ENCODE results near the gene MARCHF3. TPM values are rescaled to one million over a fixed set of nuclear protein-coding genes. Genes with fewer than 3 reads are reported as not detected.
A peak's percentile ranks its signal among the peaks of the same experiment; 100 is the strongest.

The MARCHF3 gene, protein sequence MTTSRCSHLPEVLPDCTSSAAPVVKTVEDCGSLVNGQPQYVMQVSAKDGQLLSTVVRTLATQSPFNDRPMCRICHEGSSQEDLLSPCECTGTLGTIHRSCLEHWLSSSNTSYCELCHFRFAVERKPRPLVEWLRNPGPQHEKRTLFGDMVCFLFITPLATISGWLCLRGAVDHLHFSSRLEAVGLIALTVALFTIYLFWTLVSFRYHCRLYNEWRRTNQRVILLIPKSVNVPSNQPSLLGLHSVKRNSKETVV
- 15.9 and 19.0 TPM in 2 replicates for total RNA-seq (2014; rRNA removed; shearing (Covaris generic))

DNA sequence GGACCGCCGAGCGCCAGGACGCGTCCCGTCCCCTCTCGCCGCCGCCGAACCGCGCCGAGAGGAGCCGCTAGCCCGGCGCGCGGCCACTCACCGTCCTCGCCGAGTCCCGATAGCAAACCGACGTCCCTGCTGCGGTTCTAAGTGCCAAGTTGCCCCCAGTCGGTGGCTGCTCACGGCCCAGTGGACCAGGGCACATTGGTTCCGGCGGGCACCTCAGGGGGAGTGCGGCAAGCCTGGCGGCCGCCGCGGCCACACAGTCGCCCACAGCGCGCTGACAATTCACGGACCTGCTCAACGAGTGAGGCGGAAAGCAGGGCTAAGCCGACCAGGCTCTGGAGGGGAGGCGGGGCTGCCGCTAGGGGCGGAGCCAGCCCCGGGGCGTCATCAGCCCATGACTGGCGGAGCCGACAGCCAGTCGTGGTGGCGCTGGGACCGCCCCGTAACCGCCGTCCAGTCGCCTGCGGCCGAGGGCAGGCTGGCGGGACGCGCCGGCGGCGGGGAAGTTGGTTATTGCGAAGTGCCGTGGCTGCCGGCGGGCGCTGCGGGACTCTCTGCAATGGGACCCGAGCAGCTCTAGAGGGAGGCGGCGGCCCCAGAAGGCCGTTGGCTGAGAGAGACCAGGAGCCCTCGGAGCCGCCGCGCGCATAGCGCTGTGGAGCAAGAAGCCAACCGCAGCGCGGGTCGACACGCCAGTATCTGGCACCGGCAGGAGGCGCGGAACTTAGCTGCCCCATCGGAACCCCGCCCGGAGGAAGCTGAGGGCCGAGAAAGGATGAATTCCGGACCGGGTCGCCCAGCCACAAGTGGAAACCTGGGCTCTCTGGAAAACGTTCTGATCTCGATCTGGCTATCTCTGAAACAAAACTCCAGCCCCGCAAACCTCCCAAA is at the start of gene MARCHF3:
Gene MARCHF3, minus strand, starts transcription at position 300 of the 888 bp plus-strand sequence. CDS start 112,387 bp downstream, outside the sequence.
- peak within 1 kb of the TSS; percentile 79 for H3K4me3 ChIP-seq (ENCODE audit: insufficient read depth, low read depth, low read length)
- peaks cover 23% of the 10 kb centered on the region for H3K27me3 ChIP-seq (ENCODE audit: control insufficient read depth, insufficient read depth, low read length)
- no peaks in the 10 kb centered on the region for H3K36me3 ChIP-seq (replicated peaks; ENCODE audit: control insufficient read depth, insufficient read depth, low read length)
- peak; percentile 98 for DNase-seq

DNA sequence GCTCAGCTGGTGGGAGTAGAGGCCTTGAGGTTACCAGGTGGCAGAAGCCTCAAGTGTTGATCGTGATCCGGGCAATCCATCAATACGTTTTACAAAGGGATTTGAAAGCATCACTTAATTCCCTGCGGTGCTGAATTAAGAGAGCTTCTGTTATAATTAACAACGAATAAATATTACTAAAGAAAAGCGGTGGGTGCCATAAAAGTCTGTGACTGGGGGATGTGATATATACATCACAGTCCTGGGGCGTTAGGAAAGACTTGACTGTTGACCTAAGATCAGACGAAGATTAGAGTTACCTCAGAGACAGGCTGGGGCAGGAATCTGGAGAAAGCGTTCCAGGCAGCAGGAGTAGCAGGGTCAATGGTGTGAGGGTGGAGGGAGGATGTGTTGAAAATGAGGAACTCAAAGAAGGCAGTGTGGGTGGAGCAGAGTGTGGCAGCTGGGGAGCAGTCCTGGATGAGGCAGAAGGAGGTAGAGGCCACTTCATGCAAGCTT is 49.7 kb upstream of the MARCHF3 start:
- H3K36me3 ChIP-seq (replicated peaks; ENCODE audit: control insufficient read depth, insufficient read depth, low read length) = no peaks in the 10 kb centered on the region
- peak; percentile 28 for DNase-seq
- no peaks in the 10 kb centered on the region for H3K27me3 ChIP-seq (ENCODE audit: control insufficient read depth, insufficient read depth, low read length)
- H3K4me3 ChIP-seq (ENCODE audit: insufficient read depth, low read depth, low read length) = no peak overlapping the region

DNA sequence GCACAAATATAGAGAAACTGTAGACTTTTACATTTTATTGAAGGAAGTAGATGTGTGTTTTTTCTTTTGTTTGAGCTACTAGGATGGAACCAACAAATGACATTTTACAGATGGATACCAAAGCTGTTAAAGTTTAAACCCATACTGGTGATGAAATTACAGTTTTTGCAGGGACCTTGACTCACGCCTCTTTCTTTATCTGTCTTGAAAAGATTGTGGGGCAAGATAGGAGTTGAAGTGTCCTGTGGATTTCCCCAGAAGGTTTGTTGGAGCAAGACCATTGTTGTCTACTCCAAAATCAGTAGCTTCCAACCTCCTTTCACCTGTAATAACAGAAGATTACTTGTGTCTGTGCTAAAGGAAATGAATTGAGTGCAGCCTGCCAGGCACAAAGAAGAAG is 47.0 kb upstream of the MARCHF3 start:
- no peak for DNase-seq
- Histone ChIP-seq H3K4me3 (ENCODE audit: insufficient read depth, low read depth, low read length) (no peak overlapping the region), H3K36me3 (replicated peaks; ENCODE audit: control insufficient read depth, insufficient read depth, low read length) (no peaks in the 10 kb centered on the region), H3K27me3 (ENCODE audit: control insufficient read depth, insufficient read depth, low read length) (no peaks in the 10 kb centered on the region)

DNA sequence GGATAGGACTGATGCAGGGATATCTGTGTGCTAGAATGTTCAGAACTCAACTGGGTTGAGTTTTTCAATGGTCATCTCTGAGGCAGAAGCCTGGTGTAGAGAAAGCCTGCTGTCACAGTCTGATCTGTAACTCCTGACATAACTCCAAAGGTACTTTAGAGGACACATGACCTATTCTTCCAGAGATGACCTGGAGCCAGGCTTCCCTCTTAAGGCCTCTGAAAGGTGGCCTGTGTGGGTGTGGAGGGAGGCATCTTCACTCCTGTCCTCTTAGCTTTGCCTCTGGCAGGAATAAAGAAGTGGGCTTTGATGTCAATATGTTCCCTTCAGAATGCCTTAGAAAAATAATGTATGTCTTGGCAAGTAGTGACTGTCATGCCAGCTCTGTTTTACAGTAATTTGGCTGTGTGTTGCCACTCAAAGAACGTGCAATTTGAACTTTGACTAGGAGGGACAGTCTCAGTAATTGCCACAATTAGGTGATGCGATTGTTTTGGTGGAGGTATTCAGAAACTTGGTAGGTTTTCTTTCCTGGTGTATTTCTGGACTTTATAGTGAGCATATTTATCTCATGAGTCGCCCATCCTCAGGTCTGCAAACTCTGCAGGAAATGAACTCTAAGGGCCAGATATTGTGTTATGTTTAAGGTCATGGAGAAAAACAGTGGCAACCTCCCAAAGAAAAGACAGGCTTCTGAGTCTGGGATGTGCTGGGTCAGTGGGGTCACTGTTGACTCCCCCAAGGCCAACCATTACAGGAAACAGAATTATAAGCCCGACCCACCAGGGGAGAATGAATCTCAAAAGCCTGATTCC is 46.2 kb upstream of the MARCHF3 start:
- Histone ChIP-seq H3K4me3 (ENCODE audit: insufficient read depth, low read depth, low read length) (no peak overlapping the region), H3K27me3 (ENCODE audit: control insufficient read depth, insufficient read depth, low read length) (no peaks in the 10 kb centered on the region), H3K36me3 (replicated peaks; ENCODE audit: control insufficient read depth, insufficient read depth, low read length) (no peaks in the 10 kb centered on the region)
- peak; percentile 64 for DNase-seq

DNA sequence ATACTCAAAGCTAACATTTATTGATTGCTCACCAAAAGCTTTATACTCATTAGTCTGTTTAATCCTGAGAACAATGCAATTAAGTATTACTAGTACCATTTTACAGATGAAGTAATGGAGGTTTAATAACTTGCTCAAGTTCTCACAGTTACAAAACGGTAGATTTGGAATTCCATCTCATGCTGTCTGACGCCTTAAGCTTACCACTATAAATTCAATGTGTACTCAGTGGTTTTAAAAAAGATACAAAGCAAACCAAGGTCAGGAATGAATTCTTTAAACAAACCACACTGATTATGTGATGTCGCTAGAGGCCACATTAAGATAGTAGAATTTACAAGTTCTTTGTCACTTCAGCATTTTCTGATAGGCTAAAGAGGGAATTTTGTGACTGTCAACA is 44.1 kb upstream of the MARCHF3 start:
- no peak for DNase-seq
- Histone ChIP-seq H3K4me3 (ENCODE audit: insufficient read depth, low read depth, low read length) (no peak overlapping the region), H3K36me3 (replicated peaks; ENCODE audit: control insufficient read depth, insufficient read depth, low read length) (no peaks in the 10 kb centered on the region), H3K27me3 (ENCODE audit: control insufficient read depth, insufficient read depth, low read length) (no peaks in the 10 kb centered on the region)

DNA sequence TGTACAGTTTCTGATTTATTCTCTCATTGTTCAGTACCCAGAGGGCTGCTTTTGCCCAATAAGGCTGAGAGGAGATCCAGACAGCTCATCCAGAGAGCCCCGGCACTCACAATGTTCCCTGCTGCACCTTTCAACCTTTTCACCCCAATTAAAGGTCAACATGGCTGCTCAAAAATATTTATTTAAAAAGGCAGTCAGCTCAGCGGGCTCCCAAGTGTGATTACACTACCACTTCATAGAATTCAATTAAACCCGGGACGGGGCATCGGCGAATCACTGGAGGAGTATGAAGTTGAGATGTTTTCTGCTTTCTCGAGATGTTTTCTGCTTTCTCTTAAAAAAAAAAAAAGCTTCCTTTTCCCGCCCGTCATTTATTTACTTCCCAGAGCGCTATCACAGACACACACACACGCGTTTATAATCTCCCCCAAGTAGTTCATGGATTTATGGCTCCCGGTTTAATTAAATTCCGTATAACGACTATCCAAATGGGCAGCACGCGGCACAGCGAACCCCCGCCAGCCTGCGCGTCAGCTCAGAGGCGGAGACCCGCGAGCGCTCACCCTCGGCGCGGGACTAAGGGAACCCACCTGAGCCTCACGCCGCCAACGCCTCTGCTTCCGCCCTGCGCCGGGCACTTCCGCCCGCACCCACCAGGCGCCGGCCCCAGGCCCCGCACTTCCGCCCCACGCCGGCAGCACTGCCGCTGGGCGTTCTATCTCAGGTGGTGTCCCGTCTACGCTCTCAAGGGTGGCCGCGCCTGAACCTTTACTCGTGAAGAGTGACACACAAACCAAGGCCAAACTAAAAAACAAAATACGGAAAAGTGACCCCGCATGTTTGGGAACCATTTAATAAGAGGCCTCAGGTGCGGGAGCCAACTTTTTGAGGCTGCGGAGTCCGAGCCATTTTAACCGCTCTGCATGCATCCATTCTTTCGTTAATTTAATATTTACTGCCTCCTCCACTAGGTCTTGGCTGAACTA is 42.8 kb upstream of the MARCHF3 start, which contains the start of gene C5orf63:
Gene C5orf63, minus strand, starts transcription at position 642 of the 986 bp plus-strand sequence. CDS start 14,507 bp downstream, outside the sequence.
- Histone ChIP-seq H3K27me3 (ENCODE audit: control insufficient read depth, insufficient read depth, low read length) (no peaks in the 10 kb centered on the region), H3K36me3 (replicated peaks; ENCODE audit: control insufficient read depth, insufficient read depth, low read length) (no peaks in the 10 kb centered on the region), H3K4me3 (ENCODE audit: insufficient read depth, low read depth, low read length) (peak within 1 kb of the TSS; percentile 27; the same call in 1 of the 2 replicates)
- DNase-seq = peak; percentile 46

DNA sequence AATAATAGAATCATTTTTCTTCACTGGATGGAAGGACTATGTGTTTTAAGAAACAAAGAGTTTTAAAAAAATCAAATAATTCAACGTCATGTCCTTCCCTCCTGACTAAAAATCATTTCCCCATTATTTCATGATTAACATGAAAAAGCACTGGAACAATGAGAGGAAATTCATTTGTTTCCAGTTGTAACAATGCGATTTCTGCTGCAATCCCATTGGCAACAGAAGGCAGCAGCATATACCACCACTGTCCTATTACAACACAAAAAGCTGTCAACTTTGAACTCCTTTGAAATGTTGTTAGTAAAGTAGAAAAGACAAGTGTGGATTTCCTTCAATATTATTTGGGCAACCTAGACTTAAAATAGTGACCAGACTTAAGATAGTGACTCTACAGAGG is 39.9 kb upstream of the MARCHF3 start:
- no peak for DNase-seq
- no peaks in the 10 kb centered on the region for H3K36me3 ChIP-seq (replicated peaks; ENCODE audit: control insufficient read depth, insufficient read depth, low read length)

DNA sequence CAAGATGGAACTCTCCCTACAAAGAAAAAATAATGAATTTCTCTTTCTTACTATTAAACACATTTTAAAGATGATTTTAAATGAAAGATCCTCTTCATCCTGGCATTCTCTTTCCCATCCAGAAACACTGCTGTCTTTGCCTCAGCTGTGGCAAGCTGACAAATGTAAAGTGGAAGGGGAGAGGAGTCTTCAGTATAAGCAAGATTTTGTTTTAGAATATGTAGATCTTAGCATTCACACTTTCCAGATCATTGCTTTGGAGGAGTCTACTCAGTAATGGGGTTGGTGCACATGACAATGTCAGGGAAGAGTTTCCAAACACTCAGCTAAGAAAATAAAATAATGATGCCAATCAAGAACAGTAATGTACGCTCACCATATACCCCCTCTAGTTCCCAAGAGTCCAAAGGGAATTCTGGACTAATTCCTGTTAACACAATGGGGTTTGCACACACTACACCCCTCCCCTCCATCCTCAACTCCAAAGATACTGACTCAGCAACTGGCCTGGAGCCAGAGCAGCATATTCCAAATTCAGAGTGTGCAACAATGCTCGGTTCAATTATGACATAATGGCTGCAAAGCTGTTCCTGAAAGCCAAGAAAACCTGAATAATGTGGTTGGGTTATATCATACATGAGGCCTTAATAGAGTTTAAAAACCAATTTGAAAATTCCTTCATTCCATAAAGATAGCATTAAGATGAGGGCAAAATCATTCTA is 38.3 kb upstream of the MARCHF3 start:
- Histone ChIP-seq H3K4me3 (ENCODE audit: insufficient read depth, low read depth, low read length) (no peak overlapping the region), H3K36me3 (replicated peaks; ENCODE audit: control insufficient read depth, insufficient read depth, low read length) (no peaks in the 10 kb centered on the region), H3K27me3 (ENCODE audit: control insufficient read depth, insufficient read depth, low read length) (no peaks in the 10 kb centered on the region; the same call in 1 of the 2 replicates)
- DNase-seq = no peak

More for the DNA sequence above, 39.9 kb upstream of the MARCHF3 start:
- no peaks in the 10 kb centered on the region; the same call in 1 of the 2 replicates for H3K27me3 ChIP-seq (ENCODE audit: control insufficient read depth, insufficient read depth, low read length)
- no peak overlapping the region for H3K4me3 ChIP-seq (ENCODE audit: insufficient read depth, low read depth, low read length)

DNA sequence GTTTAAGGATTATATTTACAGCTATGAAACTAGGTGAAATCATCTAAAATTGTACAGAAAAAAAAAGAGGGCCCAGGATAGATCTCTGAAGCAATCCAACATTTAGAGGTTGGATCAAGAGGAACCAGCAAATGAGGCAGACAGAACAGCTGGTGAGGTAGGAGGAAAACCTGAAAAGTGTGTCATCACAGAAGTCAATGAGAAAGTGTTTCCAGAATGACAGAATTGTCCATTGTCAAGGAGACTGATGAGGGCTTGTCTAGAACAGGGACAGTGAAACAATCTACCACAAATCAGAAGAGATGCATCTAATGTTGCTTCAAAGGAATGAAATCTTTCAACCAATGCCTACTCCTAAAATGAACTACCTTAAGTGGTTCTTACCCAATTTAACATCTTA is 36.4 kb upstream of the MARCHF3 start:
- H3K27me3 ChIP-seq (ENCODE audit: control insufficient read depth, insufficient read depth, low read length) = no peaks in the 10 kb centered on the region; the same call in 1 of the 2 replicates
- no peak for DNase-seq
- no peak overlapping the region for H3K4me3 ChIP-seq (ENCODE audit: insufficient read depth, low read depth, low read length)
- no peaks in the 10 kb centered on the region for H3K36me3 ChIP-seq (replicated peaks; ENCODE audit: control insufficient read depth, insufficient read depth, low read length)

DNA sequence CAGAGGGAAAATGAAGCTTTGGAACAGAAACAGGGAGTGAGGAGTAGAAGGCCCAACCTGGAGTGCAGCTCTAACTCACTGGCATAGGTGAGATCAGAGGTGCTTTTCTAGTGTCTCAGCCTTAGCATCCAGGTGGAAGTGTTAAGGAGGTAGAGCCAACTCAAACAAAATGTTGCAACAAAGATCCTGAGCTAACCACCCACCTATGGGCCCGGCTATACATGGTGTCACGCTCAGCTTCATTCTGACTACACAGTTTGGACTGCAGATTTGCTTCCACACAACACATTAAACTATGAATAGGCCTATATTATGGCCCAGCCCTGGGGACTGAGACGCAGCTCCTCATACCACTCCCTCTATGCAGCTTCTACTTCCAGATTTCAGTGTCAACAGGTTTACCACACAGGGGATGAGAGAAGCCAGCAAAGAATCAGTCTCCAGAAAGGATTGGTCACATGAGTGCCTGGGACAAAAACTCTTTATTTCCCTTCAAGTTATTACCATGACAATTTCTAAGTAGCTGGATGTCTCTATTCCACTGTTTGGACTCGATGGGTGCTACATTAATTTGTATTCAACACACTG is 34.0 kb upstream of the MARCHF3 start:
- no peak for DNase-seq
- Histone ChIP-seq H3K27me3 (ENCODE audit: control insufficient read depth, insufficient read depth, low read length) (no peaks in the 10 kb centered on the region; the same call in 1 of the 2 replicates), H3K4me3 (ENCODE audit: insufficient read depth, low read depth, low read length) (no peak overlapping the region), H3K36me3 (replicated peaks; ENCODE audit: control insufficient read depth, insufficient read depth, low read length) (no peaks in the 10 kb centered on the region)

DNA sequence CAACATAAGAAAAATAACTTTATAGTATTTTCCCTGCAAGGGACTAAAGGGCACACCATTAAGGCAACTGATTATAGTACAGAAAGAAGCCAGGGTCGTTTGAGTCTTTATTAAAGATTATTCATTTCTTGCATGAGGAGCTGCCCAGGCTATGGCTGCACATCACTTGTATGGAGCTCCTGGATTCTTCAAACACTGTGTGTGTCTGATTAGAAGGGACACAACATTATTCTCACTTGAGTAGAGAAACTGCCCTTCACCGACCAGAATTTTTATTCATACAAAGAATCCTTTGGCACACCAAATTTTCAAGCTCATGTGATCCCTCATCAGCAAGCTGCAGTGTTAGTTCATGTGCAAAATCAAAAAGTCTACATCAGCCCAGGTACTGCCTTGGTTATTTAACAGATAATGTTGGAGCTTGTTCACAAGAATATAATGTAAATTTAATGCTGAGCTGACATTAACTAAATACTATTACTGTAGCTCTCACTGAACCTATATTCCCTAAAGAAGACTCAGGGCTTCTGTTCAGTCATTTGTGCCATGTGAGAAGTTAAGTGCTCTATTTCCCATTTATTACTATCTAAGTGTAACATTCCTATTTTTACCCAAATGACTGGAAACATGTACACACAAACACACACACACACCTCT is 33.0 kb upstream of the MARCHF3 start:
- no peak for DNase-seq
- H3K36me3 ChIP-seq (replicated peaks; ENCODE audit: control insufficient read depth, insufficient read depth, low read length) = no peaks in the 10 kb centered on the region
- no peak overlapping the region for H3K4me3 ChIP-seq (ENCODE audit: insufficient read depth, low read depth, low read length)
- H3K27me3 ChIP-seq (ENCODE audit: control insufficient read depth, insufficient read depth, low read length) = no peaks in the 10 kb centered on the region; the same call in 1 of the 2 replicates

DNA sequence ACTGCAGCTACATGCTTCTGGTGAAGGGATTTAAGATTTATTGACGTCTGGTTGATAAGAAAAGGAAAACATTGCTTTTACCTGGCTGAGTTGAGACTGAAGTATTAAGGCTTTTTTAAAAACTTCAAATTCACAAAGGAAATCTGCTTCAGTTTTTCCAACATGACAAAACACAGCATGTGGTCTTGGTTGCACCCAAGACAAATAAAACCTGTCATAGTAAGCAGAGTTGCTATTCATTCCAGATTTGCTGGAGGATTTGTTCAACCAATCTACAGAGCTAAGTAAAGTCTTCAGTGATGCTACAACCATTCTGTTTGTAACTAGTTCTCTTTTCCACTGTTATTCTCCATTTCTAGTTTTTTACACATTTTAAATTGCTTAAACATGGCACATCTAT is 31.6 kb upstream of the MARCHF3 start:
- no peaks in the 10 kb centered on the region for H3K36me3 ChIP-seq (replicated peaks; ENCODE audit: control insufficient read depth, insufficient read depth, low read length)
- no peak overlapping the region for H3K4me3 ChIP-seq (ENCODE audit: insufficient read depth, low read depth, low read length)
- no peak for DNase-seq
- H3K27me3 ChIP-seq (ENCODE audit: control insufficient read depth, insufficient read depth, low read length) = no peaks in the 10 kb centered on the region; the same call in 1 of the 2 replicates
